Measurements from ENCODE around the gene MAP2K5.

MAP2K5 gene

GRCh38 chr15:67542420-67543347 is at the start of gene MAP2K5:
MAP2K5 (plus strand) TSS chr15:67542703; CDS start chr15:67543336, 633 bp downstream.
- DNase-seq (ENCODE audit: low read depth) = peak; percentile 70

DNA sequence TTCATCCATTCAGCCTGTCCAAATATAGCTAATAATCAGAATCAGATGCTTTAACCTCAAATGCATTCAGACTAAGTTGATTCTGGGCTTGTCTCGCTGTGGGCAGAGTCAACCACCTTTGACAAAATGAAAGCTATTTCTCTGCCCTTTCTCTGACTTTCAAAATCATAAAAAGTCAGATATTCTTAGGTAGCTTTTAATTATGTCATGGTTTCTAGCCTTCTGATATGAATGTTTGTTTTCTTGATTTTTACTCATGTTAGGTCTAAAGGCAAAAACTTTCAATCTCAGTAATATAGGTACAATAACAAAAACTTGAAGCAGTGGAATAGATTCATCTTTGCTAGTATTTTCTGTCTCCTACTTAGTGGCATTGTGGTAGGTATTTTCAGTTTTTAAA is 46.9 kb upstream of the MAP2K5 start:
- DNase-seq (ENCODE audit: low read depth) = no peak

DNA sequence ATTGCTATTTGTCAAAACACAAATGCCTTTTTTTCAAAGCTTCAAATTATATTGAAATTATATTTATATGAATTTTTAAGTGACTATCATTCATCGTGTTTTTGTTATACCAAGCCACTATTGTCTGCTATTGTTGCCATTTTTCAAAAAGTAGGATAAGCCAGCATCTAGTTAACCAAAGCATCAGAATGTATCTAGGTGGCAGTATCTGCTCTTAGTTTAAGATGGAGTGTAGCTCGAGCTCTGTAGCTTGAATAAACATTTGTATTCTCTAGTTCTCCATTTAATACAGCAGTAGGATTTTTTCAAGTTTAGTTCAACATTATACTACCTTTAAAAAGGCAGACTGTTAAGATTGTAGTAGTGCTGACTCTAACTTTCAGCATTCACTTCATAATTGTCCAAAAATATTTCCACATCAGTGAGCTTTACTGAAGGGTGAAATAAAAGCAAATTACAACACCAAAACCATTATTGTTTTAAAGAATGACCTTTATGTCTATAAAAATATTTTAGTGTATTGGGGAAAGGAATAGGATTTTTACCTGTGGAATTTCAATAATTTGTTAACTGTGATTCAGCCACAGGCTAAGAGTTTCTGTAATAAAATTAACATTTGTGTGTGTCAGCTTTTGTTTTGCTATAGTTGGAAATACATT is 41.2 kb upstream of the MAP2K5 start:
- DNase-seq (ENCODE audit: low read depth) = no peak

DNA sequence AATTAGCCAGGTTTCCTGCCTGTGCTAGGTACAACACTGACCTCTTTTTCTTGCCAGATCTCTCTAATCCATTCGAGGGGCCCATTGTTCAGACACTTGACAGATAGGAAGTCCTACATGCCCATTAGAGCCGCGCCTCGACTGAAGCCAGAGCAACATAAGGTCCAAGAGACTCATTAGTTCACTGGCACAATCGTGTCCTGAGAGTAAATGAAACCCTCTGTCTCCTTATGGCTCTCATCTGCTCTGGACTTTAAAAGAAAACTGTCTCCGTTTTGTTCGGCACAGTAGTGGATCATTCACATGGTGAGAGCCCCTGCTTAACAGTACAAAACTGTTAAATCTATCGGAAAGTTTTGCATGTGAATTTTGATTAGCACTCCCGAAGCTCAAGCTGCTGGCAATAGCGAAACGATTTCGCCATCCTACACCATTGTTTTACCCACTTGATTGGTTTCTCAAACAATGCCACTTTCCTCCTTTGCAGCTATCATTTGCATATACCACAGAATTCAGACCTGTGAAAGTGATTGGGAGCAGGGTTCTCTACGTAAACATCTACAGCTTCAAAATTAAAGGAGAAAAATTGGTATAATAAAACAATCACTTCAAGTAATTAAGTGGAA is 40.6 kb upstream of the MAP2K5 start:
- no peak for DNase-seq (ENCODE audit: low read depth)

- DNase-seq (ENCODE audit: low read depth) = no peak
These were observed 38.4 kb upstream of the MAP2K5 start for GRCh38 chr15:67504056-67504455.

GRCh38 chr15:67504796-67505195 is 37.7 kb upstream of the MAP2K5 start:
- no peak for DNase-seq (ENCODE audit: low read depth)

- DNase-seq (ENCODE audit: low read depth) = no peak
These were observed 36.6 kb upstream of the MAP2K5 start for GRCh38 chr15:67505675-67506572.

- DNase-seq (ENCODE audit: low read depth) = no peak
These were observed 35.4 kb upstream of the MAP2K5 start for GRCh38 chr15:67506775-67507747.

- DNase-seq (ENCODE audit: low read depth) = no peak
These were observed 34.1 kb upstream of the MAP2K5 start for GRCh38 chr15:67508407-67508806.

GRCh38 chr15:67509918-67510317 is 32.6 kb upstream of the MAP2K5 start:
- no peak for DNase-seq (ENCODE audit: low read depth)

DNA sequence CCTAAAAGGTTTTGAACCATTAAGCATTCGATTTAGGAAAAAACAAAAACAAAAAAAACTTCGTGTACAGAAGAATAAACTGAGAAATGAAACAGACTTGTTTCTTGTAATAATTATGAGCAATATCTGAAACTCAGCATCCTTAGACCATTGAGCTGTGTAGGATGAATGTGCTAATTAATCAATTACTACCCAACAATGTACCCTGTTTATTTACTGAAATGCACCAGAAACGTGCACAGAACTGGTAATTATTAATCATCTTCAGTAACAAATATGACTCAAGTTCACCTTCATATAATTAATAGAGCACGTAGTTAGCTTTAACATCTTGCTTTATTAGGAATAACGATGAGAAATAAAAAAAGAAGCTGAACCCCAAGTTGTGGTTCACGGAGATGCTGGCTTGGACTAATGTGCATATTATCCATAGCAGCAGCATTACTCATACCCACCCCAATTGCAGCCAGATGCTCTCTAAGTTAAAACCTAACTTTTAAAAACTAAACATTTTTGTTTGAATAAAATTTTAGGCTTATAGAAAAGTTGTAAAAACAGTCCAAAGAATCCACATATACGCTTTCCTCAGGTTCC is 31.8 kb upstream of the MAP2K5 start:
- no peak for DNase-seq (ENCODE audit: low read depth)

DNA sequence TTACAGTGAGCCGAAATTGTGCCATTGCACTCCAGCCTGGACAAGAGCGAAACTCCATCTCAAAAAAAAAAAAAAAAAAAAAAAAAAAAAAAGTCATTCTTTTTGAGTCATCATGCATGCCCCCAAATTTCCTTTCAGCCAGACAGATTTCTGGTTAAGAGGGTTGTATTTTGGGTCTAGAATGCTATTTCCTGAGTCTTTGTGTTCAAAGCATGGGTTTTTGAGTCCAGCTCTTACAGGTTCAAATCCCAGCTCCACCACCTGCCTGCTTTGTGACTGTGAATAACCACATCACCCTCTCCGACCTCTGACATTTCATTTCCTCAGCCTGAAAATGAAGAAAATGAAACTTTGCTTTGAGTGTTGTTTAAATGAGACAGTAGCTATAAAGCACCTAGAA is 30.9 kb upstream of the MAP2K5 start:
- no peak for DNase-seq (ENCODE audit: low read depth)

DNA sequence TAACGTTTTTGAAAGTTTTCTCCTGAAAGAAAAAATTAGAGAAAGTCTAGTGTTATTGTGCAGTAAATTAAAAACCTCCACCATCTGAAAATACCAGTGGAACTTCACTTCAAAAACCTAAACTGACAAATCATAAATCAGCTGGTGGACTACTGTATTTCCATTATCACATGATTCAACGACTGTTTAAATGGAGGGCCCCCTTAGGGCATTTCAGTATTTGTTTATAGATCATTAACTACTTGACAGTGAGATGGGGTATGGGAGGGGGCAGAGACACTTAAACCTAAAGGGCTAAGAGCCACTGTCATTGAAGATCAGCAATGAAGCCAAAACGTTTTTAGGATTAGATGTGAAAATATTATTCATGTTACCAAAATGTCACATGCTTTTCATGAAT is 30.4 kb upstream of the MAP2K5 start:
- no peak for DNase-seq (ENCODE audit: low read depth)

DNA sequence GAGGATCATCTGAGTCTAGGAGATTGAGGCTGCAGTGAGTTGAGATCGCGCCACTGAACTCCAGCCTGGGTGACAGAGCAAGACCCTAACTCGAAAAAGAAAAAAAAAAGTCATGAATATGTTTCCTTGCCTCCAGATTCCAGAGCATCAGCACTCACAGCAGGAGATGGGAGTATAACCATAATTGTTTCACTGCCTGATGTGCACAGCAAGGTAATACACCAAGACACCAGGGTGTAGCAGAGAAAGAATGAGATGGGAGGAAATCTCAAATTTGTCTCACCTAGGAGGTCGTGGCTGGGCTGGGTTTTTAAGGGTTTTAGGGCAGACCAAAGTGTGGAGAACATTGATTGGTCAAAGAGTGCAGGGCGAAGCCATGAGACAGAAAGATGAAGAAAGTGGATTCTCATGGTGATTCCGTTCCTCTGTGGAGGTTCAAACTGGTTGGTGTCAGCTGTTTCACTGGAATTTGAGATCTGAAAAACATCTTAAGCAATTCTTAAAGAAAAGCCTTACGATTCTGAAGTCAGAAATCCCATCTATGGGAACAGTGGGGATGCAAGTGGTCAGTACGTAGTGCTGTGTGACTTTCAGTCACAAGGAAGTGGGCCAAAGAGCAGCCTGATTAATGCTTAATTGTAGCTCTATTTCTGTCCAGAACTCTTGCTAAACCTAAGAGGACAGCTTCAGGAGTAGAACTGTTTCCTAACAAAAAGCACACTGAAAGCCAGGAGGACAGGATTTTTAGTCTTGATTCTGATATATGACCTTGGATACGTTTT is 29.4 kb upstream of the MAP2K5 start:
- DNase-seq (ENCODE audit: low read depth) = no peak

GRCh38 chr15:67515090-67515489 is 27.4 kb upstream of the MAP2K5 start:
- no peak for DNase-seq (ENCODE audit: low read depth)

- no peak for DNase-seq (ENCODE audit: low read depth)
These were observed 26.9 kb upstream of the MAP2K5 start for GRCh38 chr15:67515557-67515956.

DNA sequence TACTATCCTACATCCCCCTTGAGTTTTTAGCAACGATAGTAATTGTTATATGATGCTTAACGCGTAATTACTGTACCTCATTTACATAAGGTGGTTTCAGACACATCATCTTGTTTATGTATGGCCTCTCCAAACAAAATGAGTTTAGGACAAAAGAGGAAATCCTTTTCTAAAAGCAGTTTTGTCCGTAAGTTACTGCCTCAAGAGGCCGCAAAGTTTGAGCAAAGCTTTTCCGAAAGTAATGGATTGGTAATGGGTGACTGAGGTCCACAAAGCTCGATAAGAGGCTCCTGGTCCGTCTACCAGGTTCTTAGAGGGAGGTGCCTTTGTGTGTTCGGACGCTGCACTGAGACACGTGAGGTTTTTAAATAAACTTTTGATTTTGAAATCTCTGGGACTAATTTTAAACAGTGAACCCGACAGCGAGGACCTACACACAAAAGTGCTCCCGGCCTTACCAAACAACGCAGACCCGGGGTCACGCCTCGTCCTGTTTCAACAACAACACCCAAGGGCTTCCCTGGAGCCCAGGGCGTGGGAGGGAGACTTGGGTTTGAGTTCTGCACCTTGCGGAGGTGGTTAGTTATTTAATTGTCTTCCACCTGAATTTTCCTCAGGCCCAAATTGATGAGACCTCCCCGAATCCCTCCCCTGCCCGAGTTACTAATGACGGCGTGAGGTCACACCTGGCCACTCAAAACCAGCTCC is 22.0 kb upstream of the MAP2K5 start:
- DNase-seq (ENCODE audit: low read depth) = no peak

GRCh38 chr15:67521029-67521782 is 21.3 kb upstream of the MAP2K5 start, which contains the start of gene C15orf61:
C15orf61 (plus strand) TSS chr15:67521131; CDS start chr15:67521249, 118 bp downstream.
- peak; percentile 77 for DNase-seq (ENCODE audit: low read depth)
